CD8-positive, alpha-beta memory T cell (primary cell): Measurements from ENCODE around the gene DBNL. TPM values are rescaled to one million over a fixed set of nuclear protein-coding genes. Genes with fewer than 3 reads are reported as not detected.

Source experiments
- CTCF ChIA-PET: fragments of 350-600 bp; sonication (Branson Sonifier 250); formaldehyde crosslinking; loops from one replicate; lab custom pipeline; 2021; ENCODE audit warnings: antibody characterized with exemption; lab: Charles Lee
- POLR2A ChIA-PET: fragments of 350-600 bp; sonication (Branson Sonifier 250); formaldehyde crosslinking; loops from one replicate; lab custom pipeline; 2021; ENCODE audit warnings: antibody characterized with exemption; lab: Charles Lee
- DNase-seq, 5 donors: peaks; one replicate each; pipeline versions ENCODE4 v3.0.0 to v3.0.0-alpha.2; 2020 to 2022; ENCODE audit warnings: mixed read lengths in 1 of 5
- H3K27ac ChIP-seq: one replicate; pipeline ENCODE4 v1.7.0; 2013; ENCODE audit warnings: low read depth, mild to moderate bottlenecking, low read length, moderate library complexity
- H3K27me3 ChIP-seq: 2 replicates; pipeline ENCODE4 v1.7.0; 2013; ENCODE audit warnings: low read length, mild to moderate bottlenecking; ENCODE audit not compliant: insufficient read depth, poor library complexity, severe bottlenecking
- H3K36me3 ChIP-seq: 2 replicates; pipeline ENCODE4 v1.7.0; 2013; ENCODE audit warnings: mild to moderate bottlenecking, low read length, moderate library complexity; ENCODE audit not compliant: insufficient read depth
- H3K4me1 ChIP-seq: 2 replicates; pipeline ENCODE4 v1.7.0; 2013; ENCODE audit warnings: mild to moderate bottlenecking, low read length, moderate library complexity; ENCODE audit not compliant: insufficient read depth
- H3K4me3 ChIP-seq: 2 replicates; pipeline ENCODE4 v1.7.0; 2013; ENCODE audit warnings: mild to moderate bottlenecking, low read length
- H3K9me3 ChIP-seq: 2 replicates; pipeline ENCODE4 v1.7.0; 2013; ENCODE audit warnings: mild to moderate bottlenecking, low read length
- H3K27ac Mint-ChIP-seq, 8 donors: one replicate each; pipeline ENCODE4 v1.8.0; 2020 to 2021; ENCODE audit warnings: mixed read lengths in 8 of 8, mild to moderate bottlenecking in 6 of 8, inconsistent platforms in 3 of 8, moderate library complexity in 3 of 8
- H3K27me3 Mint-ChIP-seq, 2 donors: one replicate each; pipeline ENCODE4 v1.8.0; 2020 to 2021; ENCODE audit warnings: mixed read lengths in 2 of 2, mild to moderate bottlenecking in 1 of 2, moderate library complexity in 1 of 2
- H3K36me3 Mint-ChIP-seq, 3 donors: one replicate each; pipeline ENCODE4 v1.8.0; 2020 to 2021; ENCODE audit warnings: mixed read lengths in 3 of 3, inconsistent platforms in 1 of 3, mild to moderate bottlenecking in 1 of 3
- H3K4me1 Mint-ChIP-seq, 3 donors: one replicate each; pipeline ENCODE4 v1.8.0; 2020 to 2021; ENCODE audit warnings: mixed read lengths in 3 of 3, inconsistent platforms in 1 of 3, mild to moderate bottlenecking in 1 of 3
- H3K4me3 Mint-ChIP-seq, 7 donors: one replicate each; pipeline ENCODE4 v1.8.0; 2020 to 2021; ENCODE audit warnings: mixed read lengths in 7 of 7, mild to moderate bottlenecking in 6 of 7, moderate library complexity in 4 of 7, inconsistent platforms in 2 of 7
- H3K9me3 Mint-ChIP-seq, 5 donors: one replicate each; pipeline ENCODE4 v1.8.0; 2020 to 2022; ENCODE audit warnings: mixed read lengths in 5 of 5, mild to moderate bottlenecking in 3 of 5, moderate library complexity in 2 of 5, inconsistent platforms in 1 of 5
- polyA plus RNA-seq: library from polyadenylated mRNA; unstranded; fragments of 300-500 nt; fragmentation: Illumina TruSeq; gene quantifications from one replicate; pipeline ENCODE4 v1.2.3, GENCODE V29; 2021
- total RNA-seq, 2 experiments: library from RNA; stranded (reverse); gene quantifications; one replicate each; pipeline ENCODE4 v1.2.3, GENCODE V29; 2021

The DBNL gene
- total and polyA plus RNA-seq, 3 experiments from 2014 or later = 144 to 184 (median 154) TPM

GRCh38 chr7:44084701-44085100 lies 40.2 kb downstream of the DBNL start:
- Histone ChIP-seq H3K4me1 (peaks cover 19% of the 10 kb centered on the region), H3K27ac (no peak overlapping the region), H3K27me3 (no peaks in the 10 kb centered on the region), H3K4me3 (no peak overlapping the region), H3K36me3 (peaks cover 6% of the 10 kb centered on the region), H3K9me3 (no peaks in the 10 kb centered on the region)
- Mint-ChIP-seq H3K4me1 (peaks cover 9 to 32% (median 16%) of the 10 kb centered on the region in 3 donors), H3K27me3 (peaks cover 0 to 1% of the 10 kb centered on the region in 2 donors), H3K36me3 (peaks cover 3 to 20% (median 5%) of the 10 kb centered on the region in 3 donors), H3K4me3 (peak overlapping the region in 2 of 7 donors; percentile 90 to 95), H3K27ac (peak overlapping the region in 5 of 8 donors; percentile 41 to 82 (median 57)), H3K9me3 (no peaks in the 10 kb centered on the region)
- DNase-seq = peak in 1 of 5 donors; percentile 12
- CTCF ChIA-PET = no interaction called here
- POLR2A ChIA-PET = interaction anchor here (0.6 to 1.2 kb wide), 2 partner anchors 40 to 64 kb away, joined by 3 read pairs; partner anchors contain the start of gene DBNL

DNA sequence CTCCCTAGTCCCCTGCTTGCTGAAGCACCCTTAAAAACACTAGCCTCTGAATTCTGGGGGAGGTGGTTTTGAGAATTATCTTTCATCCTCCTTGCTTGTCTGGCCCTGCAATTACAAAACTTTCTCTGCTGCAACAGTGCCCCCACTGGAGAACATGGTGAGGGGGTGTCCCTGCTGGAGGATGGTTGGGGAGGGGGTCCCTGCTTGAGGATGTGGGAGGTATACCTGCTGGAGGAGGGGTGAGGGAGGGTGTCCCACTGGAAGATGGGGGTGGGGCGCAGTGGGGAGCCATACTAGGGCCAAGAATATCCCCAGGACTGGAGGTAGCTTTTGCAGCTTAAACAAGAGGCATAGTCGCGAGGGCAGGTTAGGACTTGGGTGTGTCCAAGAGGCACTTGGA lies 41.0 kb downstream of the DBNL start:
- ChIA-PET POLR2A (interaction anchor here (0.6 to 1.2 kb wide), 2 partner anchors 41 to 65 kb away, joined by 3 read pairs; partner anchors contain the start of gene DBNL), CTCF (no interaction called here)
- H3K9me3 ChIP-seq = no peaks in the 10 kb centered on the region
- Mint-ChIP-seq H3K9me3 (no peaks in the 10 kb centered on the region), H3K27ac (no peak overlapping the region), H3K27me3 (no peaks in the 10 kb centered on the region), H3K36me3 (peaks cover 3 to 11% (median 5%) of the 10 kb centered on the region in 3 donors), H3K4me1 (peaks cover 9 to 23% (median 16%) of the 10 kb centered on the region in 3 donors), H3K4me3 (peak overlapping the region in 1 of 7 donors; percentile 34)
- no peaks in the 10 kb centered on the region for H3K36me3 ChIP-seq
- DNase-seq = peak in 1 of 5 donors; percentile 23
- H3K4me1 ChIP-seq = peaks cover 10% of the 10 kb centered on the region
- H3K4me3 ChIP-seq = no peak overlapping the region
- no peak overlapping the region for H3K27ac ChIP-seq
- H3K27me3 ChIP-seq = no peaks in the 10 kb centered on the region

GRCh38 chr7:44086627-44087026 lies 42.1 kb downstream of the DBNL start:
- ChIA-PET POLR2A (interaction anchor here (1.3 kb wide), 1 partner anchor 18 kb away, joined by 3 read pairs; no protein-coding TSS in a partner anchor), CTCF (no interaction called here)

DNA sequence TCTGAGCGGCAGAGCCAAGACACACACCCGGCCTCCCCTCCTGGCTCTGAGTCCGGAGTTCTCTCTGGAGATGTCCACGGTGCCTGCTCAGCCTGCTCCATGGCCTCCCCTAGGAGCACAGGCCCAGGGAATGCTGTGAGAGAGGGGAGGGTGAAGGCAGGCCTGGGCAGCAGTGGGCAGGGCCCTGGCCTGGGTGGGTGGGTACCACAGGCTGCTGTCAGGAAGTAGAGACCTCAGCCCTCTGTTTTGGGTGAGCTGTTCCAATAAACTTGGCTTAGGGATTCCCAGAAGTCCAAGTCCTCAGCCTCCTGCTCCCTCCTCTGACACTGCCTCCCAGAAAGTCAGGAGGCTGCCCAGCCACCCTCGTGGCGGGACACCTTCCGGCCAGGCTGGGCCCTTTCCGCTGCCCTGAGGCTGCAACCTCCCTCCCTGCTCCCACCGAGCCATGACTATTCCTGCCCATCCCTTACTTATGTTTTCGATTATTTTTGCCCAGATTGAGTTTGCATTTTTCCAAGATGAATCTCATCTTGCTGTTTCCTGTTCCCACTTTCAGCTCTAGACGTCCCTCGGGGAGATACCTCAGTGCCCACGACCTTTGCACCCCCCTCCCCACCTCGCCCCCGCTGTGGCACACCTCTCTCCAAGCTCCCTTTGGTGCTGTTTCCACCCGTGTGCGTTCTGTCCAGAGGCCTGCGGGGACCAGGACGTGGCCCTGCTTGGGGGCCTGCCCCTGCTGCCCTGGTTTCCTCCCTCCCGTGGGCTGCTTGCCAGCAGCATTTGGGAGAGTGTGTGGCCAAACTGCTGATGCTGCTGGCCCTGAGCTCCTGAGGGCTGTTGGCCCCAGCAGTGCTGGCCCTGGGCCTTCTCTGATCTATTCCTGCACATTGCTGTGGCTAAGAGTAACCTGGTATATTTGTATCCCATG lies 43.7 kb downstream of the DBNL start:
- Histone ChIP-seq H3K4me3 (no peak overlapping the region), H3K4me1 (no peaks in the 10 kb centered on the region), H3K36me3 (no peaks in the 10 kb centered on the region), H3K27me3 (no peaks in the 10 kb centered on the region), H3K27ac (no peak overlapping the region), H3K9me3 (no peaks in the 10 kb centered on the region)
- H3K4me3 Mint-ChIP-seq = no peak overlapping the region
- POLR2A ChIA-PET = no interaction called here
- peaks cover 0 to 5% (median 3%) of the 10 kb centered on the region in 3 donors for H3K4me1 Mint-ChIP-seq
- peak overlapping the region in 1 of 8 donors; percentile 70 for H3K27ac Mint-ChIP-seq
- peak in 1 of 5 donors; percentile 30 for DNase-seq
- H3K27me3 Mint-ChIP-seq = peaks cover 0 to 4% of the 10 kb centered on the region in 2 donors
- H3K36me3 Mint-ChIP-seq = no peaks in the 10 kb centered on the region
- CTCF ChIA-PET = no interaction called here
- no peaks in the 10 kb centered on the region for H3K9me3 Mint-ChIP-seq

More at GRCh38 chr7:44086627-44087026, 42.1 kb downstream of the DBNL start:
- Mint-ChIP-seq H3K4me1 (peaks cover 0 to 13% (median 7%) of the 10 kb centered on the region in 3 donors), H3K4me3 (peak overlapping the region in 1 of 7 donors; percentile 45), H3K27ac (no peak overlapping the region), H3K9me3 (no peaks in the 10 kb centered on the region), H3K27me3 (peaks cover 0 to 4% of the 10 kb centered on the region in 2 donors), H3K36me3 (peaks cover 0 to 2% (median 0%) of the 10 kb centered on the region in 3 donors)
- H3K9me3 ChIP-seq = no peaks in the 10 kb centered on the region
- DNase-seq = no peak
- H3K4me3 ChIP-seq = no peak overlapping the region
- H3K4me1 ChIP-seq = no peaks in the 10 kb centered on the region
- no peak overlapping the region for H3K27ac ChIP-seq
- H3K36me3 ChIP-seq = no peaks in the 10 kb centered on the region
- H3K27me3 ChIP-seq = no peaks in the 10 kb centered on the region

GRCh38 chr7:44093102-44093641 lies 48.7 kb downstream of the DBNL start:
- Mint-ChIP-seq H3K27ac (peak overlapping the region in 1 of 8 donors; percentile 69), H3K36me3 (no peaks in the 10 kb centered on the region), H3K9me3 (no peaks in the 10 kb centered on the region), H3K4me1 (no peaks in the 10 kb centered on the region), H3K4me3 (no peak overlapping the region), H3K27me3 (peaks cover 4 to 5% of the 10 kb centered on the region in 2 donors)
- H3K4me1 ChIP-seq = no peaks in the 10 kb centered on the region
- peak in 1 of 5 donors; percentile 10 for DNase-seq
- H3K4me3 ChIP-seq = no peak overlapping the region
- no peak overlapping the region for H3K27ac ChIP-seq
- no peaks in the 10 kb centered on the region for H3K36me3 ChIP-seq
- ChIA-PET CTCF (interaction anchor here (0.8 kb wide), 1 partner anchor 30 kb away, joined by 3 read pairs; the partner anchor contains the start of gene POLD2), POLR2A (no interaction called here)
- no peaks in the 10 kb centered on the region for H3K27me3 ChIP-seq
- H3K9me3 ChIP-seq = no peaks in the 10 kb centered on the region

DNA sequence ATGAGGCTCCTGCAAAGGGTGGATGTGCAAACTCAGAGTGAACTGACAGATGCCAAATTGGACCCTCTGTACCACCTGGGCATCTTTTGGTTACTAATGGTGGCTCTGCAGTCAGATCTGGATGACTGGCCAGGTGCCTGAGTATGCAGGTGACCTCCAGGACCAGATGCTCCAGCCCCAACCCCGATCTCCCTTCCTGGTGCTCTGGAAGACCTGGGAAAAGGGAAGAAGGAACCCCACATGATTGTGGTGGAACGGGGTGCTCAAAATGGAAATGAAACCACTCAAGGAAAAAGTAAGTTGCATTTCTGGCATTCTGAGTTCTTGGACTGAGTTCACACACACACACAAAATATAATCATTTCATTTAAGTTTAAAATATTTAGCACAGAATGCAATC lies 49.9 kb downstream of the DBNL start:
- H3K9me3 Mint-ChIP-seq = no peaks in the 10 kb centered on the region
- H3K36me3 ChIP-seq = no peaks in the 10 kb centered on the region
- no peaks in the 10 kb centered on the region for H3K9me3 ChIP-seq
- H3K36me3 Mint-ChIP-seq = no peaks in the 10 kb centered on the region
- H3K27me3 ChIP-seq = no peaks in the 10 kb centered on the region
- H3K4me1 ChIP-seq = no peaks in the 10 kb centered on the region
- H3K27me3 Mint-ChIP-seq = peaks cover 4 to 5% of the 10 kb centered on the region in 2 donors
- POLR2A ChIA-PET = no interaction called here
- H3K4me1 Mint-ChIP-seq = no peaks in the 10 kb centered on the region
- no peak overlapping the region for H3K27ac ChIP-seq
- no peak for DNase-seq
- CTCF ChIA-PET = no interaction called here
- no peak overlapping the region for H3K27ac Mint-ChIP-seq
- H3K4me3 ChIP-seq = no peak overlapping the region
- no peak overlapping the region for H3K4me3 Mint-ChIP-seq

DNA sequence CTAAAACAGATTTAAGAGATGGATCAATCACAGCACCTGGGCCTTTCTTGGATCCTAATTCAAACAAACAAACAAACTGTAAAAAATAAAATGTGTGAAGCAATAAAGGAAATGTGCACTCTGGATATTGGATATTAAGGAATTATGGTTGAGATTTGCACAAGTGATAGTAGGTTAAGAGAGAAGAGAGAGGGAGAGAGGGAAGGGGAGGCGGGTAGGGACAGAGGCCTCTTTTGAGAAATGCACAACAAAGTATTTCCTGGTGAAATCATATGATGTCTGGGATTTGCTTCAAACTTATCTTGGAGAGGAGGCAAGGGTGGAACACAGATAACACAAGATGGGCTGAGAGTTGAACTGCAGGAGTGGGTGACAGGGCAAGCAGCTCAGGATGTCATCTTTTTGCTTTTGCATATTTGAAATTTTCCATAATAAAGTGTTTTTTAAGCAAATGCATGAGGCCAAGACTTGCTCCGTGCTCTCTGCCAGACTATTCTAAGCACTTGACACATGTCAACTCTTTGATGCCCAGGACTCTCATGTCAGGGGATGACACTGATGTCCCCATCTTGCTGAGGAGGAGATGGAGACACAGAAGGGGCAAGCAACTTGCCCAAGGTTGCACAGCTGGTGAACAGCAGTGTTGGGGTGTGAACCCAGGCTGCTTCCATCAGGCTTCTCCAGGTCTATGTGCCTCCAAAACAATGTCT lies 50.5 kb downstream of the DBNL start:
- CTCF ChIA-PET = no interaction called here
- Mint-ChIP-seq H3K4me3 (no peak overlapping the region), H3K27ac (peak overlapping the region in 1 of 8 donors; percentile 64), H3K9me3 (no peaks in the 10 kb centered on the region), H3K4me1 (no peaks in the 10 kb centered on the region), H3K27me3 (peaks cover 4 to 8% of the 10 kb centered on the region in 2 donors), H3K36me3 (no peaks in the 10 kb centered on the region)
- Histone ChIP-seq H3K27me3 (no peaks in the 10 kb centered on the region), H3K4me1 (no peaks in the 10 kb centered on the region), H3K36me3 (no peaks in the 10 kb centered on the region), H3K27ac (no peak overlapping the region), H3K9me3 (no peaks in the 10 kb centered on the region), H3K4me3 (no peak overlapping the region)
- POLR2A ChIA-PET = no interaction called here
- no peak for DNase-seq
